ENCODE measurements around the gene TRPC5OS. TPM values are rescaled to one million over a fixed set of nuclear protein-coding genes. Genes with fewer than 3 reads are reported as not detected.

The TRPC5OS gene
- total RNA-seq, 1 experiment from 2014 or later: not detected

- CTCF ChIA-PET: no interaction called here
- no peaks in the 10 kb centered on the region for H4K20me1 ChIP-seq (ENCODE audit: low read length)
- no TSS peak for BruUV-seq (replicated peaks)
- H3K27ac ChIP-seq (ENCODE audit: low read length): no peak overlapping the region
- no peak overlapping the region for H2AFZ ChIP-seq (ENCODE audit: low read length)
- DNase-seq (no peak), ATAC-seq (no peak)
- TF ChIP-seq EZH2 (IDR thresholded peaks at IDR 0.05; ENCODE audit: low read length, unreplicated experiment): no peak
- H3F3A ChIP-seq (ENCODE audit: low read length, unreplicated experiment): no peaks in the 10 kb centered on the region
- no peak overlapping the region for H3K9ac ChIP-seq (ENCODE audit: low read length)
- intact Hi-C loops (cut with micrococcal nuclease): no loop called here
- no peaks in the 10 kb centered on the region for H3K9me2 ChIP-seq (replicated peaks; ENCODE audit: low read length)
- H3K27me3 ChIP-seq (ENCODE audit: low read length): no peaks in the 10 kb centered on the region
- no peak overlapping the region for H3K4me3 ChIP-seq (ENCODE audit: low read length)
- H3K36me3 ChIP-seq (ENCODE audit: low read depth, low read length): no peaks in the 10 kb centered on the region
- no peak overlapping the region for H3K4me2 ChIP-seq (ENCODE audit: low read length)
- no peaks in the 10 kb centered on the region for H3K79me2 ChIP-seq (ENCODE audit: low read length)
- H3K4me1 ChIP-seq (ENCODE audit: insufficient read depth, low read length): no peaks in the 10 kb centered on the region
- POLR2A ChIA-PET (ENCODE audit: unreplicated experiment): no interaction called here
- H3K9me3 ChIP-seq (ENCODE audit: low read length): no peaks in the 10 kb centered on the region
Observed at GRCh38 chrX:111857534-111858060, 18.4 kb upstream of the TRPC5OS start.

- H3K4me2 ChIP-seq (ENCODE audit: low read length): no peak overlapping the region
- H2AFZ ChIP-seq (ENCODE audit: low read length): no peak overlapping the region
- no peaks in the 10 kb centered on the region for H3K79me2 ChIP-seq (ENCODE audit: low read length)
- no peaks in the 10 kb centered on the region for H3K27me3 ChIP-seq (ENCODE audit: low read length)
- H3K27ac ChIP-seq (ENCODE audit: low read length): no peak overlapping the region
- no peak overlapping the region for H3K9ac ChIP-seq (ENCODE audit: low read length)
- DNase-seq: no peak
- no TSS peak for BruUV-seq (replicated peaks)
- ChIA-PET POLR2A (ENCODE audit: unreplicated experiment) (no interaction called here), CTCF (no interaction called here)
- H3K4me1 ChIP-seq (ENCODE audit: insufficient read depth, low read length): no peaks in the 10 kb centered on the region
- no peak for TF ChIP-seq EZH2 (IDR thresholded peaks at IDR 0.05; ENCODE audit: low read length, unreplicated experiment)
- no peaks in the 10 kb centered on the region for H3F3A ChIP-seq (ENCODE audit: low read length, unreplicated experiment)
- no peaks in the 10 kb centered on the region for H3K9me2 ChIP-seq (replicated peaks; ENCODE audit: low read length)
- no peaks in the 10 kb centered on the region for H3K36me3 ChIP-seq (ENCODE audit: low read depth, low read length)
- no peaks in the 10 kb centered on the region for H4K20me1 ChIP-seq (ENCODE audit: low read length)
- H3K4me3 ChIP-seq (ENCODE audit: low read length): no peak overlapping the region
- no peak for ATAC-seq
- intact Hi-C loops (cut with micrococcal nuclease): no loop called here
- H3K9me3 ChIP-seq (ENCODE audit: low read length): no peaks in the 10 kb centered on the region
Observed at GRCh38 chrX:111861605-111862004, 14.4 kb upstream of the TRPC5OS start.

- intact Hi-C loops (cut with micrococcal nuclease): loop anchor here (5.0 kb wide), 1 partner anchor 160 kb away; no protein-coding TSS in a partner anchor
- H3K36me3 ChIP-seq (ENCODE audit: low read depth, low read length): no peaks in the 10 kb centered on the region
- no peak overlapping the region for H2AFZ ChIP-seq (ENCODE audit: low read length)
- CTCF ChIA-PET: no interaction called here
- no peaks in the 10 kb centered on the region for H3K27me3 ChIP-seq (ENCODE audit: low read length)
- no TSS peak for BruUV-seq (replicated peaks)
- POLR2A ChIA-PET (ENCODE audit: unreplicated experiment): no interaction called here
- H4K20me1 ChIP-seq (ENCODE audit: low read length): no peaks in the 10 kb centered on the region
- no peak for DNase-seq
- H3K9me2 ChIP-seq (replicated peaks; ENCODE audit: low read length): no peaks in the 10 kb centered on the region
- no peak overlapping the region for H3K9ac ChIP-seq (ENCODE audit: low read length)
- H3K4me3 ChIP-seq (ENCODE audit: low read length): no peak overlapping the region
- H3K27ac ChIP-seq (ENCODE audit: low read length): no peak overlapping the region
- H3K4me2 ChIP-seq (ENCODE audit: low read length): no peak overlapping the region
- H3F3A ChIP-seq (ENCODE audit: low read length, unreplicated experiment): no peaks in the 10 kb centered on the region
- TF ChIP-seq EZH2 (IDR thresholded peaks at IDR 0.05; ENCODE audit: low read length, unreplicated experiment): no peak
- no peak for TF ChIP-seq EZH2phosphoT487 (IDR thresholded peaks at IDR 0.05; ENCODE audit: borderline replicate concordance, low read length)
- no peak for TF ChIP-seq CTCF (conservative IDR thresholded peaks at IDR 0.05; ENCODE audit: low read depth, low read length)
- no peaks in the 10 kb centered on the region for H3K79me2 ChIP-seq (ENCODE audit: low read length)
- no peaks in the 10 kb centered on the region for H3K4me1 ChIP-seq (ENCODE audit: insufficient read depth, low read length)
- no peaks in the 10 kb centered on the region for H3K9me3 ChIP-seq (ENCODE audit: low read length)
- ATAC-seq: no peak
Observed at GRCh38 chrX:111867236-111867635, 8.7 kb upstream of the TRPC5OS start.

Data from PC-3 (cell line).